Measurements from ENCODE around the gene JAK1. TPM values are rescaled to one million over a fixed set of nuclear protein-coding genes. Genes with fewer than 3 reads are reported as not detected.

The JAK1 gene
- total and polyA plus RNA-seq, 10 of the 15 experiments (the other 5 are each of a cell fraction or from before 2014, with no cell fraction given), result 9.6 to 45.5 (median 35.7) TPM

GRCh38 chr1:64866689-64867088, 99.7 kb downstream of the JAK1 start:
- ChIA-PET RAD21 (ENCODE audit: unreplicated experiment) (no interaction called here), POLR2A (no interaction called here), CTCF (interaction anchor here (1.0 kb wide), 1 partner anchor 154 kb away, joined by 3 read pairs; no protein-coding TSS in a partner anchor), SMC1A (ENCODE audit: uncharacterized antibody, unreplicated experiment) (no interaction called here)
- FAIRE-seq (no peak), ATAC-seq (no peak), DNase-seq (ENCODE audit: low read depth, low spot score) (no peak)
- Histone ChIP-seq H2AFZ (ENCODE audit: control insufficient read depth, low read depth, low read length) (no peak overlapping the region), H4K20me1 (ENCODE audit: control insufficient read depth, insufficient read depth) (no peaks in the 10 kb centered on the region), H3K36me3 (ENCODE audit: control insufficient read depth in 2 of 2, insufficient read depth in 2 of 2, low read length in 1 of 2) (peaks cover 7 to 14% of the 10 kb centered on the region in 2 experiments), H3K4me2 (ENCODE audit: control insufficient read depth, insufficient read depth) (no peak overlapping the region), H3K9ac (ENCODE audit: control insufficient read depth, insufficient read depth, low read length) (no peak overlapping the region), H3K27me3 (replicated peaks in 1 of 2; ENCODE audit: control insufficient read depth in 2 of 2, insufficient read depth in 2 of 2, low read length in 1 of 2) (no peaks in the 10 kb centered on the region), H3K4me1 (ENCODE audit: control insufficient read depth, insufficient read depth, low read length) (peaks cover 21% of the 10 kb centered on the region), H3K9me3 (replicated peaks; ENCODE audit: control insufficient read depth, insufficient read depth, low read length) (no peaks in the 10 kb centered on the region), H3K27ac (ENCODE audit: control insufficient read depth, insufficient read depth) (no peak overlapping the region), H3K4me3 (no peak overlapping the region), H3K79me2 (ENCODE audit: control insufficient read depth, insufficient read depth, low read length) (no peaks in the 10 kb centered on the region)
- intact Hi-C loops (cut with micrococcal nuclease; ENCODE audit: unreplicated experiment), result no loop called here
- in situ Hi-C loops (cut with MboI), result no loop called here
- WGBS (ENCODE audit: insufficient coverage, insufficient replicate concordance, low lambda C conversion rate, missing lambda C conversion rate), result 99% methylated on average over 10 of the region's 10 CpGs
- BruUV-seq (replicated peaks), result no TSS peak
- no peak for TF ChIP-seq ZNF384 (IDR thresholded peaks at IDR 0.05; ENCODE audit: borderline replicate concordance, low read depth, low read length)
- TF ChIP-seq ZSCAN29 (IDR thresholded peaks at IDR 0.05), result no peak
- TF ChIP-seq ETV6 (conservative IDR thresholded peaks at IDR 0.05 in 1 of 2, IDR thresholded peaks at IDR 0.05 in 1 of 2; ENCODE audit: borderline replicate concordance in 1 of 2, low read depth in 1 of 2), result no peak
- no peak for TF ChIP-seq TCF7 (IDR thresholded peaks at IDR 0.05; ENCODE audit: borderline replicate concordance)
- no peak for TF ChIP-seq MLLT1 (IDR thresholded peaks at IDR 0.05)
- no peak for TF ChIP-seq BCLAF1 (IDR thresholded peaks at IDR 0.05)
- TF ChIP-seq SMAD5 (IDR thresholded peaks at IDR 0.05; ENCODE audit: low read depth), result no peak
- no peak for TF ChIP-seq ZBTB4 (CRISPR knock-in tag; IDR thresholded peaks at IDR 0.05)
- TF ChIP-seq POU2F2 (IDR thresholded peaks at IDR 0.05; ENCODE audit: borderline replicate concordance, low read depth, low read length), result no peak
- TF ChIP-seq SIN3A (IDR thresholded peaks at IDR 0.05; ENCODE audit: low read depth, low read length), result no peak
- no peak for TF ChIP-seq HSF1 (IDR thresholded peaks at IDR 0.05; ENCODE audit: low read depth, low read length)
- TF ChIP-seq ZBTB33 (IDR thresholded peaks at IDR 0.05), result no peak
- no peak for TF ChIP-seq RFX5 (IDR thresholded peaks at IDR 0.05; ENCODE audit: low read depth, low read length)
- no peak for TF ChIP-seq EED (IDR thresholded peaks at IDR 0.05; ENCODE audit: low read depth)
